ENCODE results near the gene DECR2. TPM values are rescaled to one million over a fixed set of nuclear protein-coding genes. Genes with fewer than 3 reads are reported as not detected.

Gene DECR2, protein sequence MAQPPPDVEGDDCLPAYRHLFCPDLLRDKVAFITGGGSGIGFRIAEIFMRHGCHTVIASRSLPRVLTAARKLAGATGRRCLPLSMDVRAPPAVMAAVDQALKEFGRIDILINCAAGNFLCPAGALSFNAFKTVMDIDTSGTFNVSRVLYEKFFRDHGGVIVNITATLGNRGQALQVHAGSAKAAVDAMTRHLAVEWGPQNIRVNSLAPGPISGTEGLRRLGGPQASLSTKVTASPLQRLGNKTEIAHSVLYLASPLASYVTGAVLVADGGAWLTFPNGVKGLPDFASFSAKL
- total RNA-seq, result 10 to 100 TPM in 5 of 6 donors, 1 to 10 TPM in 1; 8.6 to 22.4 (median 14.6) TPM

DNA sequence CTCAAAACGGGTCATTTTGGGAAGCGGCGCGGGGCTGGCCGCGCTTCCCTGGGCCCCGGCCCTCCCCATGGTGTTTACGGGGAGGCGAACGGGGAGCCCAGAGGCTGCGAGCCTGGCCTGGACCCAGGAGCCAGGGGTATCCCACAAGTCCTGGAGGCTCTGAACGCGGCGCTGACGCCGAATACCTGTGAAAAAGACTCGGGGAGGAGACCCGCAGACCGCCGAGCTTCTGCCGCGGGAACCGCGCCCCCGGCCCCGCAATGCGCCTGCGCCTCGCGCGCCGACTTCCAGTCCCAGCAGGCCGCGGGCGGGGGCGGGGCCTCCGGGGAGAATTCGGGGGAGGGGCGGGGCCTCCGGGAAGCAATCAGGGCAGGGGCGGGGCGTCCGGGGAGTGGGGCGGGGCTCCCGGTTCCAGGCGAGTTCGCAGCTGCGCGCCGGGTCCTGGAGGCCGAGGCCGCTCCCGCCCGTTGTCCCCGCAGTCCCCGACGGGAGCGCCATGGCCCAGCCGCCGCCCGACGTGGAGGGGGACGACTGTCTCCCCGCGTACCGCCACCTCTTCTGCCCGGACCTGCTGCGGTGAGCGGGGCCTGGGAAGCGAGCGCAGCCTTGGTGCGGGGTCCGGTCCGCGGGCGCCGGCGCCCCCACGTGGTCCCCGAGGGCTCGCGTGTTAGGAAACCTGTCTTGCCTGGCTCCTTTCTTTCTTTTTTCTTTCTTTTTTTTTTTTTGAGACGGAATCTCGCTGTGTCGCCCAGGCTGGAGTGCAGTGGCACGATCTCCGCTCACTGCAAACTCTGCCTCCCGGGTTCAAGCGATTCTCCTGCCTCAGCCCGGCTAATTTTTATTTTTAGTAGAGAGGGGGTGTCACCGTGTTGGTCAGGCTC lies at the start of gene DECR2:
Gene DECR2 (plus strand): TSS at position 418 of the 881 bp plus-strand sequence. CDS start 79 bp downstream, at position 497.
- Histone ChIP-seq H3K4me3 (peak within 1 kb of the TSS; percentile 64 to 100 (median 89)), H3K4me1 (peaks cover 14 to 28% (median 25%) of the 10 kb centered on the region in 4 donors), H3K27ac (peak within 1 kb of the TSS; percentile 87 to 96 (median 90)), H3K27me3 (no peaks in the 10 kb centered on the region), H3K9me3 (no peaks in the 10 kb centered on the region), H3K36me3 (peaks cover 0 to 4% (median 0%) of the 10 kb centered on the region in 4 donors)
- TF ChIP-seq, protein P1, sequence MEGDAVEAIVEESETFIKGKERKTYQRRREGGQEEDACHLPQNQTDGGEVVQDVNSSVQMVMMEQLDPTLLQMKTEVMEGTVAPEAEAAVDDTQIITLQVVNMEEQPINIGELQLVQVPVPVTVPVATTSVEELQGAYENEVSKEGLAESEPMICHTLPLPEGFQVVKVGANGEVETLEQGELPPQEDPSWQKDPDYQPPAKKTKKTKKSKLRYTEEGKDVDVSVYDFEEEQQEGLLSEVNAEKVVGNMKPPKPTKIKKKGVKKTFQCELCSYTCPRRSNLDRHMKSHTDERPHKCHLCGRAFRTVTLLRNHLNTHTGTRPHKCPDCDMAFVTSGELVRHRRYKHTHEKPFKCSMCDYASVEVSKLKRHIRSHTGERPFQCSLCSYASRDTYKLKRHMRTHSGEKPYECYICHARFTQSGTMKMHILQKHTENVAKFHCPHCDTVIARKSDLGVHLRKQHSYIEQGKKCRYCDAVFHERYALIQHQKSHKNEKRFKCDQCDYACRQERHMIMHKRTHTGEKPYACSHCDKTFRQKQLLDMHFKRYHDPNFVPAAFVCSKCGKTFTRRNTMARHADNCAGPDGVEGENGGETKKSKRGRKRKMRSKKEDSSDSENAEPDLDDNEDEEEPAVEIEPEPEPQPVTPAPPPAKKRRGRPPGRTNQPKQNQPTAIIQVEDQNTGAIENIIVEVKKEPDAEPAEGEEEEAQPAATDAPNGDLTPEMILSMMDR (IDR thresholded peaks at IDR 0.05), result peak; percentile 36 to 66 (median 46)
- TF ChIP-seq POLR2AphosphoS5 (IDR thresholded peaks at IDR 0.05) (peak; percentile 17 to 93), EP300 (IDR thresholded peaks at IDR 0.05) (no peak), POLR2A (IDR thresholded peaks at IDR 0.05) (peak in 2 of 4 donors; percentile 77 to 93)
- ATAC-seq (ENCODE audit: low FRiP score in 2 of 2) (peak; percentile 93 to 97), DNase-seq (peak; percentile 97 to 100)
- WGBS, 2 donors, result 1 to 2% methylated on average over 39 of the region's 91 CpGs

DNA sequence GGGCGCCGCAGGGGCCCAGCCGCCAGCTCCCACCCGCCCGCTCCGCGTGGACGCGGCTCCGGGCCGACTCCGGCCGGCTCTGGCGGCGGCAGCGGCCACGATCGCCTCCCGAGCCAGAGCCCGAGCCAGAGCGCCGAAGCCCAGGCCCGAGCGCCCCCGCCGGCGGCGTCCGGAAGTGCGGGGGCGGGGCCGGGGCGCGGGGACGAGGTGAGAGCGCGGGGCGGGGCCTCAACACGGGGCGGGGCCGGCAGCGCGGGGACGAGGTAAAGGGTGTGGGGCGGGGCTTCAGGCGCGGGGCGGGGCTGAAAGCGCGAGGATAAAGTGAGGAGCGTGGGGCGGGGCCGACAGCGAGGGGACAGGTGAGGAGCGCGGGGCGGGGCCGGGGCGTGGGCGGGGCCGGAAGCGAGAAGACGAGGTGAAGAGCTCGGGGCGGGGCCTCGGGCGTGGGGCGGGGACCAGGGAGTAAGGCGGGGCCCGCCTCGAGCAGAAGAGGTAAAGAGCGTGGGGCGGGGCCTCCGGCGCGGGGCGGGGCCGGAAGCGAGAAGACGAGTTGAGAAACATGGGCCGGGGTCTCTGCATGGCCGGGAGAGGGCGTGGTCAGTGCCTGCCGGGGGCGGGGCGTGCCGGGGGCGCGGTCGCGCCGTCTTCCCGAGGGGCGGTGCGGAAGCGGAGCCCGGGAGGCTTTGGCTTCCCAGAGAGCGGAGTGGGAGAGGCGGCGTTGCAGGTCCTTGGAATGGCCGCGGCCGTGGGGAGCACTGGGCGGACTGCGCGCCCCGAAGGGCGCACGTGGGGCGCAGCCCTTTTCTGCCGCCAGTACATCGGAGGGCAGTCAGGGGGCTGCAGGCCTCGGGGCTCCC lies 48.9 kb upstream of the DECR2 start, which contains the start of gene AXIN1:
Gene AXIN1 (minus strand): TSS at position 177 of the 857 bp plus-strand sequence. CDS start 5,698 bp downstream, outside the sequence.
- Histone ChIP-seq H3K9me3 (no peaks in the 10 kb centered on the region), H3K27ac (peak within 1 kb of the TSS; percentile 72 to 89 (median 74)), H3K36me3 (peaks cover 0 to 6% (median 0%) of the 10 kb centered on the region in 4 donors), H3K4me1 (peaks cover 7 to 45% (median 14%) of the 10 kb centered on the region in 4 donors), H3K27me3 (no peaks in the 10 kb centered on the region), H3K4me3 (peak within 1 kb of the TSS; percentile 71 to 90 (median 84))
- ATAC-seq (ENCODE audit: low FRiP score in 2 of 2), result peak; percentile 94 to 98
- WGBS, 2 donors, result 0 to 7% methylated on average over 1 to 51 of the region's 113 CpGs
- TF ChIP-seq, protein P1 (IDR thresholded peaks at IDR 0.05), result peak; percentile 81 to 87 (median 84)
- peak in 1 of 4 donors; percentile 71 for TF ChIP-seq POLR2A (IDR thresholded peaks at IDR 0.05)
- no peak for TF ChIP-seq EP300 (IDR thresholded peaks at IDR 0.05)
- peak in 1 of 2 donors; percentile 50 for TF ChIP-seq POLR2AphosphoS5 (IDR thresholded peaks at IDR 0.05)
- peak; percentile 100 for DNase-seq

DNA sequence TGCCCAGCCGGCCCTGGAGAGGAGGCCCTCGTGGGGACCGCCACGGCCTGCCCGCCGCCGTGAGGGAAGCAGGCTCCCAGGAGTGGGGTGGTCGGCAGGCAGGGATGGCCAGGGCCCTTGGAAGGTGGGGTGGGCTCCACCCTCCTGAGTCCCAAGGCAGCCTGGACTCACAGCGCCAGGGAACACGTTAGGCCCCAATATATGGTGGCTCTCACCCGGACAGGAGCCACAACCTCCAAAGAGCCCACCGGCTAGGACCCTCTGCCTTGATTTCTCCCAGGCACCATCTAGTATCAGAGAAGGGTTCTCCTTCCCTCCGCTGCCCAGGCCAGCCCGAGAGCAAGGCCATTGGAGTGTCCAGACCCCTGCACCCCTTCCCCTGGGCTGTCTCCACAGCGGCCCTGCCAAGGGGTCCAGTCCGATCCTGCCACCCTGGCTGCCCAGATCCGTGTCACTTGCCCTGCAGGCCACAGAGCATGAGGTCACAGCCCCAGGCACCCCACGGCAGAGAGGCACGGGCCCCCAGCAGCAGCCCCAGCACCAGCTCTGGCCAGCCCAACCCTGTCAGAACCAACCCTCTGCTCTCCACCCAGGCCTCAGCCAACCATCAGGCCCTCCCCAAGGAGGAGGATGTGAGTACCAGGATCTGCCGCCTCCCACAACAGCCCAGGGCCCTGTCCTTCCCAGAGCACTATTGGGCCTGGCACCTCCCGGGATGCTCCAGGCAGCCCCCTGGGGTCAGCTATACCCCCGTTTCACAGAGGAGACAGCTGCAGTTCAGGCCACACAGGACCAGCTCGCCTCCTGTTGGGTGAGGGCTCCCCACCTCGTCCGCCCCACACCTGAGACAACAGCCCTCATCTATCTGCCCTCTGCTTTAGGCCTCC lies 48.0 kb upstream of the DECR2 start:
- no peak for ATAC-seq (ENCODE audit: low FRiP score in 2 of 2)

More for the DNA sequence above, 48.0 kb upstream of the DECR2 start:
- Histone ChIP-seq H3K36me3 (peaks cover 0 to 6% (median 0%) of the 10 kb centered on the region in 4 donors), H3K4me3 (peak overlapping the region in 3 of 4 donors; percentile 83 to 90 (median 84)), H3K27me3 (no peaks in the 10 kb centered on the region), H3K9me3 (no peaks in the 10 kb centered on the region), H3K27ac (peak overlapping the region; percentile 27 to 89 (median 68)), H3K4me1 (peaks cover 7 to 37% (median 14%) of the 10 kb centered on the region in 4 donors)
- DNase-seq, result no peak
- WGBS, 2 donors, result 74 to 85% methylated on average over 7 to 18 of the region's 25 CpGs
- TF ChIP-seq POLR2AphosphoS5 (IDR thresholded peaks at IDR 0.05), result no peak
- TF ChIP-seq POLR2A (IDR thresholded peaks at IDR 0.05), result no peak
- no peak for TF ChIP-seq EP300 (IDR thresholded peaks at IDR 0.05)
- TF ChIP-seq, protein P1 (IDR thresholded peaks at IDR 0.05), result no peak
